Stomach (tissue), 9 donors: ENCODE measurements around the gene HGS. TPM values are rescaled to one million over a fixed set of nuclear protein-coding genes. Genes with fewer than 3 reads are reported as not detected.

ENCODE experiments used
- DNase-seq, 2 donors: peaks; one replicate each; pipeline versions ENCODE4 v3.0.0 to v3.0.0-alpha.2; 2013 to 2019
- H3K27ac ChIP-seq, 5 donors: fragments of 200-600 bp in 4 of 5; sonication (generic) in 4 of 5; one replicate each; pipeline ENCODE4 v1.5.1; 2013 to 2019; ENCODE audit warnings: mild to moderate bottlenecking in 1 of 5, moderate library complexity in 1 of 5
- H3K27me3 ChIP-seq, 3 donors: fragments of 200-600 bp; sonication (generic); one replicate each; pipeline ENCODE4 v1.5.1; 2017 to 2019; ENCODE audit warnings: mixed run types in 1 of 3
- H3K36me3 ChIP-seq, 4 donors: fragments of 200-600 bp; sonication (generic); 1 replicate in 3 of 4; 2 replicates in 1 of 4; pipeline ENCODE4 v1.5.1; 2016 to 2019
- H3K4me1 ChIP-seq, 4 donors: fragments of 200-600 bp; sonication (generic); one replicate each; pipeline ENCODE4 v1.5.1; 2016 to 2019
- H3K4me3 ChIP-seq, 4 donors: fragments of 200-600 bp; sonication (generic) in 3 of 4; one replicate each; pipeline ENCODE4 v1.5.1; 2016 to 2019; ENCODE audit warnings: mild to moderate bottlenecking in 1 of 4
- H3K9me3 ChIP-seq, 4 donors: fragments of 200-600 bp; sonication (generic); one replicate each; pipeline ENCODE4 v1.5.1; 2016 to 2019
- EP300 ChIP-seq: sonication (generic); formaldehyde crosslinking; IDR thresholded peaks from one replicate; pipeline ENCODE4 v1.6.1; 2017; ENCODE audit warnings: antibody characterized with exemption
- POLR2A ChIP-seq, 4 donors: fragments of 450-650 bp; IDR thresholded peaks; one replicate each; pipeline ENCODE4 v1.6.1; 2016; ENCODE audit warnings: antibody characterized with exemption in 4 of 4, control low read depth in 2 of 4, mild to moderate bottlenecking in 1 of 4, moderate library complexity in 1 of 4
- POLR2AphosphoS5 ChIP-seq, 3 donors: sonication (generic); formaldehyde crosslinking; IDR thresholded peaks; one replicate each; pipeline ENCODE4 v1.6.1; 2016; ENCODE audit warnings: antibody characterized with exemption in 3 of 3
- WGBS, 5 donors: extraction: QIAGEN DNeasy Blood & Tissue Kit in 3 of 5; methylation state at CpG; one replicate each; pipeline versions ENCODE4 v1.1.5 to v1.1.7; 2013 to 2018; 5-methylcytosine and 5-hydroxymethylcytosine counted together
- intact Hi-C: fragments of 100-400 bp; cut with DNase I; formaldehyde crosslinking; loops from one replicate; pipeline ENCODE4 v1.15.1; 2023; ENCODE audit warnings: low total_unique reads
- polyA plus RNA-seq, 3 donors: library from polyadenylated mRNA; stranded (reverse); fragments of 200-250 nt; gene quantifications; one replicate each; pipeline ENCODE4 v1.2.3, GENCODE V29; 2013
- total RNA-seq, 5 donors: library from RNA; depleted of rRNA; stranded (reverse); fragments of >200 nt; gene quantifications; one replicate each; pipeline versions ENCODE4 v1.1.0 to v1.2.3, GENCODE V29; 2014 to 2016
- TF ChIP-seq, protein P1 (sequence below), 7 experiments: fragments of 450-650 bp in 4 of 7; fragments of 200-600 bp in 3 of 7; sonication (generic) in 3 of 7; IDR thresholded peaks; one replicate each; pipeline ENCODE4 v1.5.1; 2016 to 2019; ENCODE audit warnings: antibody characterized with exemption in 7 of 7, control low read depth in 2 of 7, mild to moderate bottlenecking in 1 of 7
- donor health status: healthy with polysubstance abuse.
- donor health status: Bipolar disorder and iron deficiency.
- donor health status: healthy.

The HGS gene
- total and polyA plus RNA-seq, 8 donors, result 52.0 to 275 (median 129) TPM

DNA sequence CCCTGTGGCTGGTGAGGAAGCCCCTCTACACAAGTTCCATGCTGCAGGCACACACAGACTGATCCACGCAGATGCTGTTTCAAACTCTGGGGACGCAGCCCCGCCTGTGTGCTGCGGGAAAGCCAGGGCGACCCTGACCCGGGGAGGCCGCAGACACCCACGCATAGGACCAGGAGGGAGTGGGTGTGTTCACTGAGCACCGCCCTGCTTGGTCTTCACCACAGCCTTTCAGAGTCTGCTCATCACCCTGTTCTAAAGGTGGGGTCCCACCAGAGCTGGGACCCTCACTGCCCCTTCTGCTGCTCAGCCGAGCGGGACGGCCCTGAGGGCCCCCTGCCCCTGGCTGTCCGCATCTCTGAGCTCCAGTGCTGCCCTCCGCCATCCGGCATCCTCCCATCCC lies 39.3 kb upstream of the HGS start:
- H3K27ac ChIP-seq, result no peak overlapping the region
- DNase-seq, result no peak
- intact Hi-C loops, result no loop called here
- peaks cover 0 to 5% (median 0%) of the 10 kb centered on the region in 4 donors for H3K36me3 ChIP-seq
- peaks cover 14 to 30% (median 25%) of the 10 kb centered on the region in 3 donors for H3K27me3 ChIP-seq
- H3K9me3 ChIP-seq, result peaks cover 0 to 11% (median 9%) of the 10 kb centered on the region in 4 donors
- H3K4me1 ChIP-seq, result peaks cover 0 to 10% (median 5%) of the 10 kb centered on the region in 4 donors
- TF ChIP-seq POLR2AphosphoS5 (IDR thresholded peaks at IDR 0.05) (no peak), POLR2A (IDR thresholded peaks at IDR 0.05) (no peak), EP300 (no peak)
- TF ChIP-seq, protein P1, sequence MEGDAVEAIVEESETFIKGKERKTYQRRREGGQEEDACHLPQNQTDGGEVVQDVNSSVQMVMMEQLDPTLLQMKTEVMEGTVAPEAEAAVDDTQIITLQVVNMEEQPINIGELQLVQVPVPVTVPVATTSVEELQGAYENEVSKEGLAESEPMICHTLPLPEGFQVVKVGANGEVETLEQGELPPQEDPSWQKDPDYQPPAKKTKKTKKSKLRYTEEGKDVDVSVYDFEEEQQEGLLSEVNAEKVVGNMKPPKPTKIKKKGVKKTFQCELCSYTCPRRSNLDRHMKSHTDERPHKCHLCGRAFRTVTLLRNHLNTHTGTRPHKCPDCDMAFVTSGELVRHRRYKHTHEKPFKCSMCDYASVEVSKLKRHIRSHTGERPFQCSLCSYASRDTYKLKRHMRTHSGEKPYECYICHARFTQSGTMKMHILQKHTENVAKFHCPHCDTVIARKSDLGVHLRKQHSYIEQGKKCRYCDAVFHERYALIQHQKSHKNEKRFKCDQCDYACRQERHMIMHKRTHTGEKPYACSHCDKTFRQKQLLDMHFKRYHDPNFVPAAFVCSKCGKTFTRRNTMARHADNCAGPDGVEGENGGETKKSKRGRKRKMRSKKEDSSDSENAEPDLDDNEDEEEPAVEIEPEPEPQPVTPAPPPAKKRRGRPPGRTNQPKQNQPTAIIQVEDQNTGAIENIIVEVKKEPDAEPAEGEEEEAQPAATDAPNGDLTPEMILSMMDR (IDR thresholded peaks at IDR 0.05), result no peak
- 86 to 91% (median 89%) methylated on average over 6 to 15 of the region's 15 CpGs for WGBS, 5 donors
- H3K4me3 ChIP-seq, result no peak overlapping the region

DNA sequence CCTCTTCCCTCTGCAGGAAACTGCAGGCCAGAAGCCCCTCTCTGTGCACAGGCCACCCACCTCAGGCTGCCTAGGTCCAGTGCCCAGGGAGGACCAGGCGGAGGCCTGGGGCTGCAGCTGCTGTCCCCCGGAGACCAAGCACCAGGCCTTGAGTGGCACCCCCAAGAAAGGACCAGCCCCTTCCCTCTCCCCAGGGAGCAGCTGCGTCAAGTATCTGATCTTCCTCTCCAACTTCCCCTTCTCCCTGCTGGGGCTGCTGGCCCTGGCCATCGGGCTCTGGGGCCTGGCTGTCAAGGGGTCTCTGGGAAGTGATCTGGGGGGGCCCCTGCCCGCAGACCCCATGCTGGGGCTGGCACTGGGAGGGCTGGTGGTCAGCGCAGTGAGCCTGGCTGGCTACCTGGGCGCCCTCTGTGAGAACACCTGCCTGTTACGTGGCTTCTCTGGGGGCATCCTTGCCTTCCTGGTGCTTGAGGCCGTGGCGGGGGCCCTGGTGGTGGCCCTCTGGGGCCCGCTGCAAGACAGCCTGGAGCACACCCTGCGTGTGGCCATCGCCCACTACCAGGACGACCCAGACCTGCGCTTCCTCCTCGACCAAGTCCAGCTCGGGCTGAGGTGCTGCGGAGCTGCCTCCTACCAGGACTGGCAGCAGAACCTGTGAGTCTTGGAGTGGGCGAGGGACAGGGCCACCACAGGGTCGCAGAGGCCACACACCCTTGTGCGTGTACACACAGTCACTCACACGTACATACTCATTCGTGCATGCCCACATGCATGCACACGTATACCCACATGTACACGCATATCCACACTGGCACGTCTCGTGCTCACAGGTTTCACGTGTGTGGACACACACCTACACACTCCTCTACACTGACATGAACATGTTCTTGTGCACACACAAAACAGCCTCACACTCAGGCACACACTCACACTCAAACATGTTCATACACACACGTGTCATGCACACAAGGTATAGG lies 38.5 kb upstream of the HGS start:
- H3K27me3 ChIP-seq, result peaks cover 15 to 38% (median 31%) of the 10 kb centered on the region in 3 donors
- no peak overlapping the region for H3K4me3 ChIP-seq
- intact Hi-C loops, result no loop called here
- peaks cover 0 to 10% (median 5%) of the 10 kb centered on the region in 4 donors for H3K4me1 ChIP-seq
- H3K36me3 ChIP-seq, result peaks cover 0 to 5% (median 0%) of the 10 kb centered on the region in 4 donors
- TF ChIP-seq EP300 (no peak), POLR2AphosphoS5 (IDR thresholded peaks at IDR 0.05) (no peak), POLR2A (IDR thresholded peaks at IDR 0.05) (no peak)
- TF ChIP-seq, protein P1 (IDR thresholded peaks at IDR 0.05), result no peak
- no peak for DNase-seq
- H3K27ac ChIP-seq, result no peak overlapping the region
- WGBS, 5 donors, result 77 to 90% (median 86%) methylated on average over 14 to 29 of the region's 29 CpGs
- H3K9me3 ChIP-seq, result peaks cover 0 to 11% (median 9%) of the 10 kb centered on the region in 4 donors

DNA sequence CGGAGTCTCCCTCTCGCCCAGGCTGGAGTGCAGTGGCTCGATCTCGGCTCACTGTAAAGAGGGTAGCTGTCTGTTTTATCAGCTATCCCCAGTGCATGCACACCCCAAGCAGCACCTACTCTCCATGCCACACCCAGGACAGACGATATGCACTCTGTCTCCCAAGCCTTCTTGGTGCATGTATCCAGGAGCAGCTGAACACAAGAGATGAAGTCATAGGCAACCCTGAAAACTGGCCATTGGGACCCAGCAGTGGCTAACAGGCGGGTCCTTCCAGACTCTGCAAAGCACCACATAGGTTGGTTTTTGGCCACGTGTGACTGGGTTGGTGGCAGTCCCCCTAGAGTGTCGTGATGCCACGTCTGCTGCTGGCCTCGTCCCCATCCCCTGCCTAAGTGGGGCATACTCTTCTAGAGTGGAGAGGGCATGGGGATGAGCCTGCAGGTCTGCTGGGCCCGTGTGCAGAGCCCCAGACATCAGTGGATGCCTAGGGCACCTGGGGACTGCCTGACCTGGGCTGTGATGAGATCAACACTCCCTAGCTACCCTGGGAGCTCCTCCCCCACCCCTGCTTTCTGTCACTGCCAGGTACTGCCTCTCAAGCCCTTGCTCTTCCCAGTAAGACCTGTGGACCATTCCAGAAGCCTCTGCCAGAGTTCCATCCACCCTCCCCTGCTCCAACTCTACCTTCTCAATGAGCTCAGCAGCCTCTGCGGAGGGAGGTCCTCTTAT lies 36.8 kb upstream of the HGS start:
- peaks cover 0 to 5% (median 0%) of the 10 kb centered on the region in 4 donors for H3K36me3 ChIP-seq
- peaks cover 0 to 11% (median 9%) of the 10 kb centered on the region in 4 donors for H3K9me3 ChIP-seq
- H3K4me1 ChIP-seq, result peaks cover 0 to 10% (median 5%) of the 10 kb centered on the region in 4 donors
- H3K27me3 ChIP-seq, result peaks cover 21 to 55% (median 41%) of the 10 kb centered on the region in 3 donors
- WGBS, 5 donors, result 50 to 70% (median 62%) methylated on average over 7 to 12 of the region's 12 CpGs
- no peak overlapping the region for H3K27ac ChIP-seq
- H3K4me3 ChIP-seq, result no peak overlapping the region
- TF ChIP-seq, protein P1 (IDR thresholded peaks at IDR 0.05), result no peak
- TF ChIP-seq EP300, result no peak
- no peak for TF ChIP-seq POLR2A (IDR thresholded peaks at IDR 0.05)
- TF ChIP-seq POLR2AphosphoS5 (IDR thresholded peaks at IDR 0.05), result no peak
- intact Hi-C loops, result no loop called here
- no peak for DNase-seq

DNA sequence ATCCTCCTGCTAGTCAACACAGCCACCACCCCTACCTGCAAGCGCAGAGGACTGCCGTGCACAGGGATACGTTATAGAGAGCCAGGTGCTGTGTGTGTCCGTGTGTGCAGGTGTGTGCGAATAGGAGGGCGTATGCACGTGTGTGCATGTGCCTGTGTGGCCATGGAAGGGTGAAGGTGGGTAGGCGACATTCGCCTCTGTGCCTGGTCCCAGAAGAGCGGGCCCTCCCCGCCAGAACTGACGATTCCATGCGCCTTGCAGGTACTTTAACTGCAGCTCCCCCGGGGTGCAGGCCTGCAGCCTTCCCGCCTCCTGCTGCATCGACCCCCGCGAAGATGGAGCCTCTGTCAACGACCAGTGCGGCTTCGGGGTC lies 36.2 kb upstream of the HGS start:
- intact Hi-C loops, result no loop called here
- DNase-seq, result no peak
- Histone ChIP-seq H3K27me3 (peaks cover 21 to 60% (median 41%) of the 10 kb centered on the region in 3 donors), H3K36me3 (peaks cover 0 to 5% (median 0%) of the 10 kb centered on the region in 4 donors), H3K4me1 (peaks cover 0 to 10% (median 5%) of the 10 kb centered on the region in 4 donors), H3K27ac (no peak overlapping the region), H3K9me3 (peaks cover 0 to 11% (median 9%) of the 10 kb centered on the region in 4 donors), H3K4me3 (no peak overlapping the region)
- TF ChIP-seq EP300 (no peak), POLR2AphosphoS5 (IDR thresholded peaks at IDR 0.05) (no peak), POLR2A (IDR thresholded peaks at IDR 0.05) (no peak)
- TF ChIP-seq, protein P1 (IDR thresholded peaks at IDR 0.05), result no peak
- WGBS, 5 donors, result 17 to 47% (median 26%) methylated on average over 8 to 21 of the region's 21 CpGs
